Measurements from ENCODE around the gene SMCO1. TPM values are rescaled to one million over a fixed set of nuclear protein-coding genes. Genes with fewer than 3 reads are reported as not detected.
"Not testable (repeated sequence)": the region's sequence is repeated elsewhere in the genome, so short reads cannot be mapped to it uniquely, and the experiment has no call there.

The SMCO1 gene
- total RNA-seq, 1 experiment from 2014 or later = not detected

DNA sequence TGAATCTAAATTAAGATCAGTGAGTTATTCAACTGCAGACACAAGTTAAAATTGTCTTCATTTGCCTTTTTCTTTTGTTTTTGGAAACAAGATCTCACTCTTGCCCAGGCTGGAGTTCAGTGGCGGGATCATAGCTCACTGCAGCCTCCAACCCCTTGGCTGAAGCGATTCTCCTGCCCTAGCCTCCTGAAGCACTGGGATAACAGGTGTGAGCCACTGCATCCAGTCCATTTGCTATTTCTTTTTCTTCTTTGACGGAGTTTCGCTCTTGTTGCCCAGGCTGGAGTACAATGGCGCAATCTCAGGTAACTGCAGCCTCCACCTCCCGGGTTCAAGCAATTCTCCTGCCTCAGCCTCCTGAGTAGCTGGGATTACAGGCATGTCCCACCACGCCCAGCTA lies 21.9 kb downstream of the SMCO1 start:
- DNase-seq (ENCODE audit: low read depth) = no peak

DNA sequence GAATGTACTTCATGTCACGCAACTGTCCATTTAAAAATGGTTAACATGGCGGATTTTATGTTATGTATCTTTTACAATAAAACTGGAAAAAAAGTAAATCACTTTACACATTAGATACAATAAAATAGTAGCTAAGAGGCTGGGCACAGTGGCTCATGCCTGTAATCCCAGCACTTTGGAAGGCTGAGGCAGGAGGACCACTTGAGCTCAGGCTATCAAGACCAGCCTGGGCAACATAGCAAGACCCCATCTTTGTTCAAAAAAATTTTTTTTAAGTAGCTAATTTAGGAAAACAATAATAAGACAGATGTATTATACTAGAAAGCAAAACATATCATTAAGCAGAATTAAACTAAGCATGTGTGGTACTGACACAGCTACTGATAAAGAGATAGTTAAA lies 23.1 kb downstream of the SMCO1 start:
- no peak for DNase-seq (ENCODE audit: low read depth)

GRCh38 chr3:196489747-196490146 lies 25.4 kb downstream of the SMCO1 start:
- DNase-seq (ENCODE audit: low read depth) = no peak

- no peak for DNase-seq (ENCODE audit: low read depth)
Measured at GRCh38 chr3:196486263-196486662, 28.9 kb downstream of the SMCO1 start.

DNA sequence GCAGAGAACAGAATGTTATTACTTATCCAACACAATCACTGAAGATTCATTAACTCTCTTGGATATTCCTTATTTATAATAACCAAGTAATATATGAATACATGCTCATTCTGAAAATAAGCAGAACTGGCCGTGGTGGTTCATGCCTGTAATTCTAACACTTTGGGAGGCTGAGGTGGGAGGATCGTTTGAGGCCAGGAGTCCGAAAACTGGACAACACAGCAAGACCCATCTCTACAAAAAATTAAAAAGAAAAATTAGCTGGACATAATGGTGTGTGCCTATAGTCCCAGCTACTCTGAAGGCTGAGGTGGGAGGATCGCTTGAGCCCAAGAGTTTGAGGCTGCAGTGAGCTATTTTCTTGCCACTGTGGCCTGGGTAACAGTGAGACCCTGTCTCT lies 37.5 kb downstream of the SMCO1 start:
- DNase-seq (ENCODE audit: low read depth) = no peak

DNA sequence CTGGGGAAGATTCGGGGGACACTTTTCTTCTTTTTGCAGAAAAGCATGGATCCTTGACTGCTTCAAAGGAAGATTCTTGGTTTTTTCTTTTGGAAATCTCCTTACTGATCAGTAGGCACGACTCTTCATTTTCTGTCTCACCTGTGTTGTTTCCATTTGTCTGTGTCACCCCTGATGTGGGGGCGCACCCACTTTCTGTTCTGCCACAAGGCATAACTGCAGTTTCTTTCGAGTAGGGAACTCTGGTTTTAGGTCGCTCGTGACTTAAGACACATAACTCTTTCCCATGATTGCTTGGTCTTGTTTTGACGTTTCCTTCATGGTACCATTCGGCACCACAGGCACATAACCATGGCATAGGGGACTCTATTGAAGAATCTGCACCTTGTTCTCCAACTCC lies 42.9 kb downstream of the SMCO1 start:
- no peak for DNase-seq (ENCODE audit: low read depth)

DNA sequence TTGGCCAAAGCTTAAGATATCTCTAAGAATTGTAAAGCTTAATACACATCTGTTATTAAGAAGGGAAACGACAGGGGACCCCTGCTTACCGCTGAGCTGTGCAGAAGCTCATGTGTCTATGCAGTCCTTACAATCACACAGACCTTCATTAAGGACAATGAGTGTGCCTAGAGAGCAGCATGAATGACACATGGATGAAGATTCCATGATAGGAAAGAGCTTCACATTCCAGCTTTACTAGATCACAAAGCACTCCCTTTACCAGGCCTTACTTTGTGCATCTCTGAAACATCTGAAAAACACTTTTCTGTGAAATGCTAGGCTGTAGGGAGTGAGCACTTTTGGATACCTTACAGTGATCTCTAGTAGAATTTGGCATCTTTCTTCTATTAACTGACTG lies 43.6 kb downstream of the SMCO1 start:
- no peak for DNase-seq (ENCODE audit: low read depth)

DNA sequence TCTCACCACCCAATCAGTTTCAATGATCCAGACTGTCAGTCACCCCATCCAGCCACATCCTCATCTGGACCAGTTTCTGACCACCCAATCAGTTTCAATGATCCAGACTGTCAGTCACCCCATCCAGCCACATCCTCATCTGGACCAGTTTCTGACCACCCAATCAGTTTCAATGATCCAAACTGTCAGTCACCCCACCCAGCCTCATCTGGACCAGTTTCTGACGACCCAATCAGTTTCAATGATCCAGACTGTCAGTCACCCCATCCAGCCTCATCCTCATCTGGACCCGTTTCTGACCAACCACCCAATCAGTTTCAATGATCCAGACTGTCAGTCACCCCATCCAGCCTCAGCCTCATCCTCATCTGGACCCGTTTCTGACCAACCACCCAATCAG lies 45.0 kb downstream of the SMCO1 start:
- not testable (repeated sequence) for DNase-seq (ENCODE audit: low read depth)

GRCh38 chr3:196463804-196464203 lies 51.3 kb downstream of the SMCO1 start:
- DNase-seq (ENCODE audit: low read depth) = no peak

- DNase-seq (ENCODE audit: low read depth) = no peak
Measured at GRCh38 chr3:196463478-196463756, 51.7 kb downstream of the SMCO1 start.

GRCh38 chr3:196462680-196463477 lies 52.3 kb downstream of the SMCO1 start:
- DNase-seq (ENCODE audit: low read depth) = not testable (repeated sequence)

- DNase-seq (ENCODE audit: low read depth) = no peak
Measured at GRCh38 chr3:196458063-196458462, 57.1 kb downstream of the SMCO1 start.

DNA sequence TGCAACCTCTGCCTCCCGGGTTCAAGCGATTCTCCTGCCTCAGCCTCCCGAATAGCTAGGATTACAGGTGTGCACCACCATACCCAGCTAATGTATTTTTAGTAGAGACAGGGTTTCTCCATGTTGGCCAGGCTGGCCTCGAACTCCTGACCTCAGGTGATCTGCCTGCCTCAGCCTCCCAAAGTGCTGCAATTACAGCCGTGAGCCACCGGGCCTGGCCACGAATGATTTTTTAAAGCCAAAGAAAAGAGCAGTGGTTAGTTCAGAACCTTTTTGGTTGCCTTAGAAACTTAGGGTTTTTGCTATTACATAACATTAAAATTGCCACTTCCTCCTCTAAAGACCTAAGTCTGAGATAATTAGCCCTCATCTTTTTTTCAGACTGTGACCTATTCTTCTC lies 57.7 kb downstream of the SMCO1 start:
- DNase-seq (ENCODE audit: low read depth) = not testable (repeated sequence)

Other genes starting within 250 kb of the SMCO1 start
- gene PCYT1A, start 227.6 kb downstream of the SMCO1 start, total RNA-seq (2014; rRNA removed) = 89.4 and 92.3 TPM in 2 replicates
- 21.1 and 28.0 TPM in 2 replicates for gene DYNLT2B, start 197.1 kb downstream of the SMCO1 start, total RNA-seq (2014; rRNA removed)
- 2.1 and 2.4 TPM in 2 replicates for gene TM4SF19, start 177.0 kb downstream of the SMCO1 start, total RNA-seq (2014; rRNA removed)
- gene UBXN7, start 82.9 kb downstream of the SMCO1 start, total RNA-seq (2014; rRNA removed) = 12.1 and 16.4 TPM in 2 replicates
- 14.9 and 15.1 TPM in 2 replicates for gene RNF168, start 11.6 kb downstream of the SMCO1 start, total RNA-seq (2014; rRNA removed)
- gene WDR53, start 53.2 kb upstream of the SMCO1 start, total RNA-seq (2014; rRNA removed) = 6.1 and 8.3 TPM in 2 replicates
- 10.1 and 11.8 TPM in 2 replicates for gene FBXO45, start 53.3 kb upstream of the SMCO1 start, total RNA-seq (2014; rRNA removed)
- gene NRROS, start 124.3 kb upstream of the SMCO1 start, total RNA-seq (2014; rRNA removed) = 1.0 and 2.5 TPM in 2 replicates
- 4.4 and 4.5 TPM in 2 replicates for gene CEP19, start 196.9 kb upstream of the SMCO1 start, total RNA-seq (2014; rRNA removed)
- gene PIGX, start 197.0 kb upstream of the SMCO1 start, total RNA-seq (2014; rRNA removed) = 26.4 and 31.9 TPM in 2 replicates
- gene PAK2, start 224.5 kb upstream of the SMCO1 start, total RNA-seq (2014; rRNA removed) = 37.8 and 45.8 TPM in 2 replicates